Astrocyte (in vitro differentiated cells and primary cell): ENCODE results near the gene RNF103. TPM values are rescaled to one million over a fixed set of nuclear protein-coding genes. Genes with fewer than 3 reads are reported as not detected.
"Not testable (repeated sequence)": the region's sequence is repeated elsewhere in the genome, so short reads cannot be mapped to it uniquely, and the experiment has no call there.

ENCODE experiments used
- DNase-seq: peaks from one replicate; pipeline ENCODE4 v3.0.0-alpha.2; 2010; ENCODE audit warnings: low read depth
- FAIRE-seq: peaks from 2 replicates; lab custom pipeline; 2011; peaks lifted over from hg19 to GRCh38; lab: Jason Lieb, UNC
- H2AFZ ChIP-seq: 2 replicates; pipeline ENCODE4 v1.6.0; 2012; ENCODE audit warnings: low read depth, low read length, inconsistent platforms
- H3K27ac ChIP-seq: 2 replicates; pipeline ENCODE4 v1.5.1; 2011; ENCODE audit warnings: low read depth, low read length, inconsistent platforms
- H3K27me3 ChIP-seq: 2 replicates; pipeline ENCODE4 v1.6.0; 2011; ENCODE audit warnings: low read length, inconsistent platforms; ENCODE audit not compliant: insufficient read depth
- H3K36me3 ChIP-seq: 2 replicates; pipeline ENCODE4 v1.5.1; 2011; ENCODE audit warnings: low read length, inconsistent platforms; ENCODE audit not compliant: insufficient read depth
- H3K4me1 ChIP-seq: 2 replicates; pipeline ENCODE4 v1.5.1; 2011; ENCODE audit warnings: low read length, inconsistent platforms; ENCODE audit not compliant: insufficient read depth
- H3K4me2 ChIP-seq: 2 replicates; pipeline ENCODE4 v1.6.0; 2012; ENCODE audit warnings: low read length, inconsistent platforms
- H3K4me3 ChIP-seq: 2 replicates; pipeline ENCODE4 v1.5.1; 2011; ENCODE audit warnings: low read depth, mild to moderate bottlenecking, low read length, inconsistent platforms; ENCODE audit not compliant: insufficient read depth
- H3K79me2 ChIP-seq: 2 replicates; pipeline ENCODE4 v1.6.0; 2012; ENCODE audit warnings: mild to moderate bottlenecking, low read length, inconsistent platforms; ENCODE audit not compliant: insufficient read depth
- H3K9ac ChIP-seq: 2 replicates; pipeline ENCODE4 v1.6.0; 2012; ENCODE audit warnings: mild to moderate bottlenecking, low read length, inconsistent platforms
- H3K9me3 ChIP-seq: 2 replicates; pipeline ENCODE4 v1.5.1; 2012; ENCODE audit warnings: low read depth, mild to moderate bottlenecking, low read length, inconsistent platforms; ENCODE audit not compliant: insufficient read depth
- H4K20me1 ChIP-seq: 2 replicates; pipeline ENCODE4 v1.6.0; 2012; ENCODE audit warnings: low read length, inconsistent platforms; ENCODE audit not compliant: insufficient read depth
- H3K27ac Mint-ChIP-seq: one replicate; pipeline ENCODE4 v1.8.0; 2021; ENCODE audit warnings: mild to moderate bottlenecking, mixed read lengths; ENCODE audit not compliant: unreplicated experiment
- H3K27me3 Mint-ChIP-seq: one replicate; pipeline ENCODE4 v1.8.0; 2021; ENCODE audit warnings: low read depth, mixed read lengths; ENCODE audit not compliant: unreplicated experiment
- H3K36me3 Mint-ChIP-seq: one replicate; pipeline ENCODE4 v1.8.0; 2021; ENCODE audit warnings: low read depth, mixed read lengths; ENCODE audit not compliant: unreplicated experiment
- H3K4me1 Mint-ChIP-seq: one replicate; pipeline ENCODE4 v1.8.0; 2021; ENCODE audit warnings: low read depth, mixed read lengths; ENCODE audit not compliant: unreplicated experiment
- H3K4me3 Mint-ChIP-seq: one replicate; pipeline ENCODE4 v1.8.0; 2021; ENCODE audit warnings: mild to moderate bottlenecking, moderate library complexity, mixed read lengths; ENCODE audit not compliant: unreplicated experiment
- H3K9me3 Mint-ChIP-seq: one replicate; pipeline ENCODE4 v1.8.0; 2021; ENCODE audit warnings: mild to moderate bottlenecking, mixed read lengths; ENCODE audit not compliant: unreplicated experiment
- EZH2 ChIP-seq: IDR thresholded peaks from 2 replicates; pipeline ENCODE4 v1.6.1; 2012; ENCODE audit warnings: mild to moderate bottlenecking, low read length, inconsistent platforms; ENCODE audit not compliant: insufficient read depth
- total RNA-seq: library from RNA; stranded (reverse); gene quantifications from 2 replicates; pipeline ENCODE4 v1.2.1, GENCODE V29; 2021
- TF ChIP-seq, protein P1 (sequence below): IDR thresholded peaks from 2 replicates; pipeline ENCODE4 v1.5.1; 2011; ENCODE audit warnings: low read depth, mild to moderate bottlenecking, inconsistent platforms, low read length, moderate library complexity; ENCODE audit not compliant: insufficient read depth

Gene RNF103
- total RNA-seq, 1 donor from 2014 or later: 21.5 TPM

DNA sequence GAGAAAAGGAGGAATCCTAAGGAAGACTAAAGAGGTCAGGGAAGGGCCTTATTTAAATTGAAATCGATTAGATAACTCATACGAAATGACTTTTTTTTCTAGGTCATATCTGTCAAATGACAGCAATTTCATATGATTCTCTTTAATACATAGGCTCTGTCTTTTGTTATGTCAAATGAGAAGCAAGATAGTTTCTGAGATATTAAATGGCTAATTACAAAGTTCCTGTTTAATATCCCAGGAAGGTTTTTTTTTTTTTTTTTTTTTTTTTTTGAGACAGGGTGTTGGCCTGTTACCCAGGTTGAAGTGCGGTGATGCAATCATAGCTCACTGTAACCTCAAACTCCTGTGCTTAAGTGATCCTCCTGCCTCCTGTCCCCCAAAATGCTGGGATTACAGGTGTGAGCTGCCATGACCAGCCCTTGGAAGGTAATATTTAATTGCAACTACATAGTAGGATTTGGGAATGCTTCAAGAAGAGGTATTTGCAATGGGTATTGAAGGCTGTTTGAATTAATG, 48.4 kb upstream of the RNF103 start:
- H3K27me3 ChIP-seq: no peaks in the 10 kb centered on the region
- Mint-ChIP-seq H3K4me3 (no peak overlapping the region), H3K27me3 (no peaks in the 10 kb centered on the region), H3K4me1 (peaks cover 3% of the 10 kb centered on the region), H3K27ac (no peak overlapping the region), H3K36me3 (peaks cover 1% of the 10 kb centered on the region), H3K9me3 (peaks cover 14% of the 10 kb centered on the region)
- no peak for TF ChIP-seq EZH2
- TF ChIP-seq, protein P1, sequence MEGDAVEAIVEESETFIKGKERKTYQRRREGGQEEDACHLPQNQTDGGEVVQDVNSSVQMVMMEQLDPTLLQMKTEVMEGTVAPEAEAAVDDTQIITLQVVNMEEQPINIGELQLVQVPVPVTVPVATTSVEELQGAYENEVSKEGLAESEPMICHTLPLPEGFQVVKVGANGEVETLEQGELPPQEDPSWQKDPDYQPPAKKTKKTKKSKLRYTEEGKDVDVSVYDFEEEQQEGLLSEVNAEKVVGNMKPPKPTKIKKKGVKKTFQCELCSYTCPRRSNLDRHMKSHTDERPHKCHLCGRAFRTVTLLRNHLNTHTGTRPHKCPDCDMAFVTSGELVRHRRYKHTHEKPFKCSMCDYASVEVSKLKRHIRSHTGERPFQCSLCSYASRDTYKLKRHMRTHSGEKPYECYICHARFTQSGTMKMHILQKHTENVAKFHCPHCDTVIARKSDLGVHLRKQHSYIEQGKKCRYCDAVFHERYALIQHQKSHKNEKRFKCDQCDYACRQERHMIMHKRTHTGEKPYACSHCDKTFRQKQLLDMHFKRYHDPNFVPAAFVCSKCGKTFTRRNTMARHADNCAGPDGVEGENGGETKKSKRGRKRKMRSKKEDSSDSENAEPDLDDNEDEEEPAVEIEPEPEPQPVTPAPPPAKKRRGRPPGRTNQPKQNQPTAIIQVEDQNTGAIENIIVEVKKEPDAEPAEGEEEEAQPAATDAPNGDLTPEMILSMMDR: no peak
- DNase-seq: no peak
- no peak for FAIRE-seq
- H3K9ac ChIP-seq: no peak overlapping the region
- H3K4me2 ChIP-seq: no peak overlapping the region
- H3K4me3 ChIP-seq: no peak overlapping the region
- H4K20me1 ChIP-seq: no peaks in the 10 kb centered on the region
- no peaks in the 10 kb centered on the region for H3K79me2 ChIP-seq
- H3K9me3 ChIP-seq: no peaks in the 10 kb centered on the region
- H3K4me1 ChIP-seq: no peaks in the 10 kb centered on the region
- no peak overlapping the region for H3K27ac ChIP-seq
- H2AFZ ChIP-seq: no peak overlapping the region
- H3K36me3 ChIP-seq: no peaks in the 10 kb centered on the region

DNA sequence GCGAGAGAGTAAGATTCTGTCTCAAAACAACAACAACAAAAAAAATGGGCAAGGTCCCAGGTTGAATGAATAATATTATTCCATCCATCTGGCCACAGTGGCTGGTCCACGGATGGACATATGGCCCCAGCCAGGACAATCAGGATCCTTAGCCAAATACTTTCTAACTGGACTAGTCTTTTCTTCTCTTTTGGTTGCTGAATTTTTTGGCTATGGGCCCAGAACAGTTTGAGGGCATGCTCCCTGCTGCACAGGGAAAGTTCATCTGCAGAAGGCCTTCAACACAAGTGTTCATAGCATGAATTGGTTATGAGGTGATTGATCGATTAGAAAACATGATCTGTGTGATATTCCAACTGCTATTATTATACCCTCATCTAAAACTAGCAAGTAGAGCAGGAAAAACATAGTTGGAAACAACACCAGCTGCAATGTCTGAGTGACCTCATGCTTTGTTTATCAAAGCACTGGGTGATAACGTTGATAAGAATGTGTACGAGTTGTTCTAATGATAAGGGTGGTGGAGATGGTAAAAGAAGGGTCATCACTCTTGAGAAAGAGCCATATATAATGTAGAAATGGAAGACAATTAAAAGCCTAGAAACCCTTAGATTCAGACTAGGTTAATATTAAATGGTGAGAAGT, 47.8 kb upstream of the RNF103 start:
- H3K4me2 ChIP-seq: no peak overlapping the region
- H3K36me3 ChIP-seq: no peaks in the 10 kb centered on the region
- peaks cover 3% of the 10 kb centered on the region for H3K4me1 Mint-ChIP-seq
- H3K9ac ChIP-seq: no peak overlapping the region
- H3K79me2 ChIP-seq: no peaks in the 10 kb centered on the region
- no peak overlapping the region for H2AFZ ChIP-seq
- no peaks in the 10 kb centered on the region for H4K20me1 ChIP-seq
- no peak overlapping the region for H3K4me3 Mint-ChIP-seq
- peaks cover 1% of the 10 kb centered on the region for H3K36me3 Mint-ChIP-seq
- H3K27me3 Mint-ChIP-seq: no peaks in the 10 kb centered on the region
- H3K27ac ChIP-seq: no peak overlapping the region
- H3K27ac Mint-ChIP-seq: no peak overlapping the region
- peaks cover 14% of the 10 kb centered on the region for H3K9me3 Mint-ChIP-seq
- H3K27me3 ChIP-seq: no peaks in the 10 kb centered on the region
- DNase-seq: peak; percentile 3
- FAIRE-seq: no peak
- no peak overlapping the region for H3K4me3 ChIP-seq
- H3K4me1 ChIP-seq: no peaks in the 10 kb centered on the region
- TF ChIP-seq, protein P1: no peak
- no peak for TF ChIP-seq EZH2
- no peaks in the 10 kb centered on the region for H3K9me3 ChIP-seq

DNA sequence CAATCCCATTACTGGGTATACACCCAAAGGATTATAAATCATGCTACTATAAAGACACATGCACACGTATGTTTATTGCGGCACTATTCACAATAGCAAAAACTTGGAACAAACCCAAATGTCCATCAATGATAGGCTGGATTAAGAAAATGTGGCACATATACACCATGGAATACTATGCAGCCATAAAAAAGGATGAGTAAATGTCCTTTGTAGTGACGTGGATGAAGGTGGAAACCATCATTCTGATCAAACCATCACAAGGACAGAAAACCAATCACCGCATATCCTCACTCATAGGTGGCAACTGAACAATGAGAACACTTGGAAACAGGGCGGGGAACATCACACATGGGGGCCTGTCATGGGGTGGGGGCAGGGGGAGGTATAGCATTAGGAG, 45.7 kb upstream of the RNF103 start:
- not testable (repeated sequence) for H3K4me3 Mint-ChIP-seq, H3K27ac Mint-ChIP-seq, FAIRE-seq

More for the DNA sequence above, 45.7 kb upstream of the RNF103 start:
- H3K4me3 ChIP-seq, H3K27ac ChIP-seq, H2AFZ ChIP-seq, H3K27me3 ChIP-seq, H3K4me1 ChIP-seq, H3K79me2 ChIP-seq, DNase-seq, H3K4me2 ChIP-seq, H3K27me3 Mint-ChIP-seq, H3K4me1 Mint-ChIP-seq, H3K36me3 Mint-ChIP-seq, H3K36me3 ChIP-seq, H3K9me3 ChIP-seq, H4K20me1 ChIP-seq, H3K9ac ChIP-seq: not testable (repeated sequence)
- H3K9me3 Mint-ChIP-seq: peaks cover 14% of the 10 kb centered on the region
